ENCODE results near the gene DYDC2.

DNA sequence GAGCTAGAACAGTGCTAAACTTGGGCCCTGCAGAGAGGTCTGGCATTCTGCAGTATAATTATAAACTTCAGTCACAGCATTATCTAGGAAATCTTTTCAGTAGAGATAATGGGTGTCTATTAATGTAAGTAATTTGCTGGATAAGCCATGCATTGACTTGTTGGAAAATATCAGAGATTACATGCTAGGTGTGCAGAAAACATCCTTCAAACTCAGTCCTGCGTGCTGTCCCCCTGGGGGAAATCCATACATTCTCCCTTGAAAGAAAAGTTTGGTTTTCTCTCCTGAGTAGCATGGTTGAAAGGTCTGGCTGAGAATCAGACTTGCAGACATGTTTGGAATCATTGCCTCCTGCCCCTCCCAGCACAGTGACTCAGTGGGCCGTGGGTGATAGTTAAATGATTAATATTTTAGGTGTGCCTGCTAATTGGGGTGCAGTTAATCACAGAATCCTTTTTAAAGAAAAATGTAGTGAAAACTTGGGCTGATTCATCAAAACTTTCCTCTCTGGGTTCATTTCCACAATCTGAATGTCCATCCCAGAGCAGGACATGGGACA lies 37.9 kb downstream of the DYDC2 start:
- TF ChIP-seq, protein P1, sequence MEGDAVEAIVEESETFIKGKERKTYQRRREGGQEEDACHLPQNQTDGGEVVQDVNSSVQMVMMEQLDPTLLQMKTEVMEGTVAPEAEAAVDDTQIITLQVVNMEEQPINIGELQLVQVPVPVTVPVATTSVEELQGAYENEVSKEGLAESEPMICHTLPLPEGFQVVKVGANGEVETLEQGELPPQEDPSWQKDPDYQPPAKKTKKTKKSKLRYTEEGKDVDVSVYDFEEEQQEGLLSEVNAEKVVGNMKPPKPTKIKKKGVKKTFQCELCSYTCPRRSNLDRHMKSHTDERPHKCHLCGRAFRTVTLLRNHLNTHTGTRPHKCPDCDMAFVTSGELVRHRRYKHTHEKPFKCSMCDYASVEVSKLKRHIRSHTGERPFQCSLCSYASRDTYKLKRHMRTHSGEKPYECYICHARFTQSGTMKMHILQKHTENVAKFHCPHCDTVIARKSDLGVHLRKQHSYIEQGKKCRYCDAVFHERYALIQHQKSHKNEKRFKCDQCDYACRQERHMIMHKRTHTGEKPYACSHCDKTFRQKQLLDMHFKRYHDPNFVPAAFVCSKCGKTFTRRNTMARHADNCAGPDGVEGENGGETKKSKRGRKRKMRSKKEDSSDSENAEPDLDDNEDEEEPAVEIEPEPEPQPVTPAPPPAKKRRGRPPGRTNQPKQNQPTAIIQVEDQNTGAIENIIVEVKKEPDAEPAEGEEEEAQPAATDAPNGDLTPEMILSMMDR (IDR thresholded peaks at IDR 0.05; ENCODE audit: borderline replicate concordance, extremely low read depth, low read length, poor library complexity, severe bottlenecking), result no peak
- TF ChIP-seq EZH2 (IDR thresholded peaks at IDR 0.05; ENCODE audit: borderline replicate concordance, low read depth, low read length, severe bottlenecking), result no peak
